DND-41 (cell line): ENCODE data around the gene BRAP.

Experiments
- EZH2 ChIP-seq: IDR thresholded peaks from 3 replicates; pipeline ENCODE4 v1.6.1; 2012; ENCODE audit warnings: borderline replicate concordance, low read depth, mild to moderate bottlenecking, moderate library complexity, low read length, inconsistent platforms; ENCODE audit not compliant: severe bottlenecking
- TF ChIP-seq, protein P1 (sequence below): IDR thresholded peaks from 2 replicates; pipeline ENCODE4 v1.5.1; 2012; ENCODE audit warnings: borderline replicate concordance, low read length, moderate library complexity, mild to moderate bottlenecking; ENCODE audit not compliant: poor library complexity, severe bottlenecking; ENCODE audit errors: extremely low read depth

DNA sequence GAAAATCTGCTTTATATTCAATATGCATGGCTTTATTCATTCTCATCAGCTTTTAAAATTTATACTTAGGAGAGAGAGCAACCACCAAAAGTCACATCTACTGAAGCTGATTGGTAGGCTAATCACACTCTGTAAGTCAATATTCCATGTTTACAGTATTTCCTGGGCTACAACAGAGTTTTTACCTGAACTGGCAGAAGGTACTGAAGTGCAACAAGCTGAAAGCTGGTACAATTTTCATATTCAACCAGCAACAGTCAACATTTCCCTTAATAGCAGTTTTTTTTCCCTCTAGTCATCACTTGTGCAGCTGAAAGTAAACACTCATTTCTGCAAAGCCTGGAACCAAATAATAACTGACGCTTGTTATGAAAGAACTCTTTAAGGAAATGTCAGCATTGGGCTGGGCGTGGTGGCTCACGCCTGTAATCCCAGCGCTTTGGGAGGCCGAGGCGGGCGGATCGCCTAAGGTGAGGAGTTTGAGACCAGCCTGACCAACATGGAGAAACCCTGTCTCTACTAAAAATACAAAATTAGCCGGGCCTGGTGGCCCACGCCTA lies 12.9 kb downstream of the BRAP start:
- TF ChIP-seq, protein P1, sequence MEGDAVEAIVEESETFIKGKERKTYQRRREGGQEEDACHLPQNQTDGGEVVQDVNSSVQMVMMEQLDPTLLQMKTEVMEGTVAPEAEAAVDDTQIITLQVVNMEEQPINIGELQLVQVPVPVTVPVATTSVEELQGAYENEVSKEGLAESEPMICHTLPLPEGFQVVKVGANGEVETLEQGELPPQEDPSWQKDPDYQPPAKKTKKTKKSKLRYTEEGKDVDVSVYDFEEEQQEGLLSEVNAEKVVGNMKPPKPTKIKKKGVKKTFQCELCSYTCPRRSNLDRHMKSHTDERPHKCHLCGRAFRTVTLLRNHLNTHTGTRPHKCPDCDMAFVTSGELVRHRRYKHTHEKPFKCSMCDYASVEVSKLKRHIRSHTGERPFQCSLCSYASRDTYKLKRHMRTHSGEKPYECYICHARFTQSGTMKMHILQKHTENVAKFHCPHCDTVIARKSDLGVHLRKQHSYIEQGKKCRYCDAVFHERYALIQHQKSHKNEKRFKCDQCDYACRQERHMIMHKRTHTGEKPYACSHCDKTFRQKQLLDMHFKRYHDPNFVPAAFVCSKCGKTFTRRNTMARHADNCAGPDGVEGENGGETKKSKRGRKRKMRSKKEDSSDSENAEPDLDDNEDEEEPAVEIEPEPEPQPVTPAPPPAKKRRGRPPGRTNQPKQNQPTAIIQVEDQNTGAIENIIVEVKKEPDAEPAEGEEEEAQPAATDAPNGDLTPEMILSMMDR = no peak
- TF ChIP-seq EZH2 = no peak
